ENCODE data around the gene KLC1. TPM values are rescaled to one million over a fixed set of nuclear protein-coding genes. Genes with fewer than 3 reads are reported as not detected.

Gene KLC1
- total RNA-seq, 1 donor from 2014 or later, result 171 TPM

DNA sequence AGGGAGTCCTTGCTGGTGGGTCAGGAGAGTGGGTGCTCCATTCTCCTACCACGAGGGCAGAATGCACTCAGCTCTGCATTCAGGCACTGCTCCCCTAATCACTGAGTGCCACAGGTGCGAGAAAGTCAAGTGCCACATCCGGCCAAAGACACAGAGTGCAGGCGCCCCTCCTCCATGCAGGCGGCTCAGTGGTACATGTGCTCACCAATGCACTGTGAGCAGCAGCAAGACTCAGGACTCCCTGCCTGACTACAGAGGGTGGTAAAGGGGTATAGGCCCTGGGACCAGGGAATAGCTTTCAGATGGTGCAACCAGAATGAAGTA is 119.5 kb downstream of the KLC1 start:
- Histone ChIP-seq H3K4me1 (no peaks in the 10 kb centered on the region), H3K4me3 (no peak overlapping the region), H3K9me3 (no peaks in the 10 kb centered on the region), H3K27me3 (ENCODE audit: low read depth) (no peaks in the 10 kb centered on the region), H3K27ac (no peak overlapping the region), H3K36me3 (peaks cover 98% of the 10 kb centered on the region)
- intact Hi-C loops (cut with DNase I), result no loop called here
- peak in 1 of 2 donors; percentile 21 for ATAC-seq
- TF ChIP-seq, protein P1, sequence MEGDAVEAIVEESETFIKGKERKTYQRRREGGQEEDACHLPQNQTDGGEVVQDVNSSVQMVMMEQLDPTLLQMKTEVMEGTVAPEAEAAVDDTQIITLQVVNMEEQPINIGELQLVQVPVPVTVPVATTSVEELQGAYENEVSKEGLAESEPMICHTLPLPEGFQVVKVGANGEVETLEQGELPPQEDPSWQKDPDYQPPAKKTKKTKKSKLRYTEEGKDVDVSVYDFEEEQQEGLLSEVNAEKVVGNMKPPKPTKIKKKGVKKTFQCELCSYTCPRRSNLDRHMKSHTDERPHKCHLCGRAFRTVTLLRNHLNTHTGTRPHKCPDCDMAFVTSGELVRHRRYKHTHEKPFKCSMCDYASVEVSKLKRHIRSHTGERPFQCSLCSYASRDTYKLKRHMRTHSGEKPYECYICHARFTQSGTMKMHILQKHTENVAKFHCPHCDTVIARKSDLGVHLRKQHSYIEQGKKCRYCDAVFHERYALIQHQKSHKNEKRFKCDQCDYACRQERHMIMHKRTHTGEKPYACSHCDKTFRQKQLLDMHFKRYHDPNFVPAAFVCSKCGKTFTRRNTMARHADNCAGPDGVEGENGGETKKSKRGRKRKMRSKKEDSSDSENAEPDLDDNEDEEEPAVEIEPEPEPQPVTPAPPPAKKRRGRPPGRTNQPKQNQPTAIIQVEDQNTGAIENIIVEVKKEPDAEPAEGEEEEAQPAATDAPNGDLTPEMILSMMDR (IDR thresholded peaks at IDR 0.05), result no peak
- no peak for DNase-seq

DNA sequence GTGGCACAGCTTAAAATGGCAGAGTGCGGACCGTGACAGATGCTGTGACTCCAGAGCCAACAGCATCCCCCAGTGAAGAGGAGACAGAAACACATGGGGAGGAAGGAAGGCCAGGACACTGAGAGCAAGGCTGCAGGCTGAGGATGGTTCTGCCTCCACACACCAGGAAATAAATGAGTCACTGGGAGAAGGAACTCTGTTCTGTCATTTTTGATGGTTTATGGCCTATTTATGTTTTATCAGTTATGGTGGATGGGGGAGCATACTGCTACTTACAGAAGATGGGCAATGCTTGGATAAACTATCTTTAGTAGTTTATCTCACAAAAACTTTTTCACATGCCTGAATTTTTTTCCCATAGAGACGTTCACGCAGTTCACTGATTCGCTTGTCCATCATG is 120.4 kb downstream of the KLC1 start:
- intact Hi-C loops (cut with DNase I), result no loop called here
- Histone ChIP-seq H3K4me1 (no peaks in the 10 kb centered on the region), H3K9me3 (no peaks in the 10 kb centered on the region), H3K36me3 (peaks cover 93% of the 10 kb centered on the region), H3K4me3 (no peak overlapping the region), H3K27ac (no peak overlapping the region), H3K27me3 (ENCODE audit: low read depth) (no peaks in the 10 kb centered on the region)
- DNase-seq (no peak), ATAC-seq (no peak)
- TF ChIP-seq, protein P1 (IDR thresholded peaks at IDR 0.05), result no peak

DNA sequence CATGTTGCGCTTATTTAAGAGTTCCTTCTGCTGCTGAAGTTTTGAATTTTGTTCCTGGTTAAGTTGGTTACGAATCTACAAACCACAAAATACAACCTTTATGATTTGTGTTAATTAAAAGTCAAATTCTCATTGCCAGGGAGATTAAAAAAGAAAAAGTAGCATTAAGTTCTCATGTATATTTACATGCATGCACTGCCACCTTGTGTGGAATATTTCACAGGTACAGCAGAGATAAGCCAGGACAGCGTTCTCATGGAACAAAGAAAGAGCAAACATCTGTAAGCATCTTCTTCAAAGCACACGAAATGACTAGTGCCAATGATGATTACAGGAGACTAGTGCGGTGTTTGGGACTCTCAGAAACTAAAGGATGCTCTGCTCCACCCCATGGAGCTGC is 120.8 kb downstream of the KLC1 start:
- DNase-seq, result no peak
- Histone ChIP-seq H3K36me3 (peaks cover 89% of the 10 kb centered on the region), H3K4me1 (no peaks in the 10 kb centered on the region), H3K27ac (no peak overlapping the region), H3K4me3 (no peak overlapping the region), H3K9me3 (no peaks in the 10 kb centered on the region), H3K27me3 (ENCODE audit: low read depth) (no peaks in the 10 kb centered on the region)
- no peak for ATAC-seq
- intact Hi-C loops (cut with DNase I), result no loop called here
- TF ChIP-seq, protein P1 (IDR thresholded peaks at IDR 0.05), result peak; percentile 15

Other genes starting within 250 kb of the KLC1 start
- 99.4 TPM for gene MARK3, start 243.8 kb upstream of the KLC1 start, total RNA-seq
- 115 TPM for gene CKB, start 106.4 kb upstream of the KLC1 start, total RNA-seq
- 11.0 TPM for gene TRMT61A, start 100.0 kb upstream of the KLC1 start, total RNA-seq
- 29.8 TPM for gene BAG5, start 66.6 kb upstream of the KLC1 start, total RNA-seq
- 33.0 TPM for gene COA8, start 66.3 kb upstream of the KLC1 start, total RNA-seq
- gene XRCC3, start 86.2 kb downstream of the KLC1 start, total RNA-seq, result 5.0 TPM
- gene ZFYVE21, start 86.6 kb downstream of the KLC1 start, total RNA-seq, result 49.4 TPM
- gene PPP1R13B, start 218.4 kb downstream of the KLC1 start, total RNA-seq, result 60.6 TPM

Measured in lower lobe of right lung (tissue), 2 donors.